Measurements from ENCODE around the gene ANKS4B. TPM values are rescaled to one million over a fixed set of nuclear protein-coding genes. Genes with fewer than 3 reads are reported as not detected.

Gene ANKS4B
- total RNA-seq, 4 donors from 2014 or later = not detected

GRCh38 chr16:21233045-21233520 lies 416 bp upstream of the ANKS4B start:
- no peak for TF ChIP-seq CTCF (IDR thresholded peaks at IDR 0.05; ENCODE audit: low read depth)

DNA sequence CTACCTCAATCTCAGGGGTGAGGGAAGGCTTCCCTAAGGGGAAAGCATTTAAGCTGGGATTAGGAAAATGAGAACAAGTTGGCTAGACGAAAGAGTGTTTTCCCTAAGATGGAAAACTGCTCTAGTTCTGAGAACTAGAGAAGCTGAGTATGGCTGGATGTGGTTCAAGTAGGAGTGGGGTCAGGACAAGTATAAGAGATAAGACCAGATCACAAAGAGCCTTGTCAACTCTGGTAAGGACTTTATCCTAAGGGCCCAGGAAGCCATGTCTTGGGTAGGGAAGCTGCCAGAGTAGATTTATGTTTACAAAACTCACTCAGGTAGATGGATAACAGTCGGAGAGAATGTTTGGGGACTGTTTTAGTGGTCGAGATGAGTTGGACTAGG lies 1.7 kb downstream of the ANKS4B start:
- no peak for TF ChIP-seq CTCF (IDR thresholded peaks at IDR 0.05; ENCODE audit: low read depth)

DNA sequence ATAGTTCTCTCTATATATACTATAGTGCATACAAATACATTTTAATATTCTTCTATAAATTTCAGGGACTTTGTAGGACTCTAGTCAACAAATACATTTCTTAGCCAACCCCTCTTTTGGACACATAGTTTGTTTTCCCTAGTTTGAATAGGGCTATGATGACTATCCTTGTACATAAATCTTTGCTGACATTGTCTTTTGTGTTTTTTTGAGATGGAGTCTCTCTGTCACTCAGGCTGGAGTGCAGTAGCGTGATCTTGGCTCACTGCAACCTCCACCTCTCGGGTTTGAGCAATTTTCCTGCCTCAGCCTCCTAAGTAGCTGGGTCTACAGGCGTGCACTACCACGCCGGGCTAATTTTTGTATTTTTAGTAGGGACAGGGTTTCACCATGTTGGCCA lies 3.3 kb downstream of the ANKS4B start:
- no peak for TF ChIP-seq CTCF (IDR thresholded peaks at IDR 0.05; ENCODE audit: low read depth)

DNA sequence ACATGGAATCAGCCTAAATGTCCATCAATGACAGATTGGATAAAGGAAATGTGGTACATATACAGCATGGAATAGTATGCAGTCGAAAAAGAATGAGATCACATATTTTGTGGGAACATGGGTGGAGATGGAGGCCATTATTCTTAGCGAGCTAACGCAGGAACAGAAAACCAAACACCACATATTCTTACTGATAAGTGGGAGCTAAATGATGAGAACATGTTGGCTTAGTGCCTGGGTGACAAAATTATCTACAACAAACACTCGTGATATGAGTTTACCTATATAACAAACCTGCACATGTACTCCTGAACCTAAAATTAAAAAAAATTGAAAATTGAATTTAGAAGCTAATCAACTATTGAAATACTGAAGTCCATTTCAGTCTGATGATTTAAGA lies 6.1 kb downstream of the ANKS4B start:
- TF ChIP-seq CTCF (IDR thresholded peaks at IDR 0.05; ENCODE audit: low read depth) = no peak

DNA sequence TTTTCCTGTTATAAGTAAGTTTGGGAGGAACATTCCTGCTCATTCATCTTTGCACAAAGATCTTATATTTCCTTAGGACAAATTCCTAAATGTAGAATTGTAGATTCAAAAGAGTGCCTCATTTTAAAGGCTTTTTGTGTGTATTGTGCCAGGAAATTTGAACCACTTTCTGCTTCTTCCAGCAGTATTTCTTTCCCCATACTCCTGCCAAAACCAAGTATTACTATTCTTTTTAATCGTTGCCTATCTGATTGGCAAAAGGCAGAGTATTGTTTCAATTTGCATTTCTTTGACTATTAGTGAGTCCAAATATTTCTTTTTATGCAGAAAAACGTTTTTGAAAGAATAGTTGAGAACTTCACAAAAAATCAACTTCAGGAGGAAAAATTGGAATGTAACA lies 9.3 kb downstream of the ANKS4B start:
- no peak for TF ChIP-seq CTCF (IDR thresholded peaks at IDR 0.05; ENCODE audit: low read depth)

- TF ChIP-seq CTCF (IDR thresholded peaks at IDR 0.05; ENCODE audit: low read depth) = no peak
These were observed 11.2 kb downstream of the ANKS4B start for GRCh38 chr16:21244518-21245215.

GRCh38 chr16:21250072-21250923 lies 16.8 kb downstream of the ANKS4B start:
- no peak for TF ChIP-seq CTCF (IDR thresholded peaks at IDR 0.05; ENCODE audit: low read depth)
